KMS-11 (cell line): ENCODE results near the gene MROH2A.

ENCODE experiments used
- H2AFZ ChIP-seq: fragments of 200-600 bp; sonication (generic); 2 replicates; pipeline ENCODE4 v1.6.1; 2016; ENCODE audit warnings: antibody characterized with exemption, mixed run types, low read depth
- H3K27ac ChIP-seq: fragments of 200-600 bp; sonication (generic); 2 replicates; pipeline ENCODE4 v1.6.1; 2016; ENCODE audit warnings: mild to moderate bottlenecking, mixed run types
- H3K27me3 ChIP-seq: fragments of 200-600 bp; sonication (generic); 2 replicates; pipeline ENCODE4 v1.6.1; 2017; ENCODE audit warnings: mild to moderate bottlenecking, low read depth, mixed run types, moderate library complexity; ENCODE audit not compliant: insufficient read depth
- H3K36me3 ChIP-seq: fragments of 200-600 bp; sonication (generic); 2 replicates; pipeline ENCODE4 v1.6.1; 2017; ENCODE audit warnings: mild to moderate bottlenecking, mixed run types; ENCODE audit not compliant: insufficient read depth
- H3K4me1 ChIP-seq: fragments of 200-600 bp; sonication (generic); 2 replicates; pipeline ENCODE4 v1.6.1; 2016; ENCODE audit warnings: mild to moderate bottlenecking, low read depth, mixed run types; ENCODE audit not compliant: poor library complexity, severe bottlenecking
- H3K4me2 ChIP-seq: fragments of 200-600 bp; sonication (generic); 2 replicates; pipeline ENCODE4 v1.7.0; 2016; ENCODE audit warnings: mild to moderate bottlenecking, mixed run types
- H3K4me3 ChIP-seq: fragments of 200-600 bp; sonication (generic); IDR thresholded peaks from 2 replicates; pipeline ENCODE4 v1.6.1; 2017; ENCODE audit warnings: low read depth, low read length, mixed read lengths; ENCODE audit not compliant: insufficient read depth
- H3K79me2 ChIP-seq: fragments of 200-600 bp; sonication (generic); 2 replicates; pipeline ENCODE4 v1.6.1; 2016; ENCODE audit warnings: low read depth, mixed run types; ENCODE audit not compliant: insufficient read depth
- H3K9ac ChIP-seq: fragments of 200-600 bp; sonication (generic); 2 replicates; pipeline ENCODE4 v1.6.1; 2016; ENCODE audit warnings: mild to moderate bottlenecking, mixed run types
- H4K20me1 ChIP-seq: fragments of 200-600 bp; sonication (generic); 2 replicates; pipeline ENCODE4 v1.6.1; 2016; ENCODE audit warnings: mild to moderate bottlenecking, mixed run types; ENCODE audit not compliant: insufficient read depth
- CTCF ChIP-seq: fragments of 200-600 bp; sonication (generic); conservative IDR thresholded peaks from 2 replicates; pipeline ENCODE4 v1.6.1; 2017; ENCODE audit warnings: low read depth, mild to moderate bottlenecking, antibody characterized with exemption, low read length, moderate library complexity, mixed read lengths

Gene MROH2A

GRCh38 chr2:233780771-233781170, 2.6 kb downstream of the MROH2A start:
- Histone ChIP-seq H3K4me2 (no peak overlapping the region), H3K9ac (no peak overlapping the region), H4K20me1 (no peaks in the 10 kb centered on the region), H2AFZ (no peak overlapping the region), H3K4me1 (no peaks in the 10 kb centered on the region), H3K79me2 (no peaks in the 10 kb centered on the region), H3K4me3 (no peak overlapping the region), H3K27ac (no peak overlapping the region), H3K27me3 (no peaks in the 10 kb centered on the region), H3K36me3 (no peaks in the 10 kb centered on the region)
- no peak for TF ChIP-seq CTCF

GRCh38 chr2:233789554-233789953, 11.4 kb downstream of the MROH2A start:
- no peak overlapping the region for H2AFZ ChIP-seq
- no peaks in the 10 kb centered on the region for H3K36me3 ChIP-seq
- no peaks in the 10 kb centered on the region for H3K4me1 ChIP-seq
- H3K27ac ChIP-seq = no peak overlapping the region
- no peaks in the 10 kb centered on the region for H4K20me1 ChIP-seq
- no peak overlapping the region for H3K4me3 ChIP-seq
- no peaks in the 10 kb centered on the region for H3K27me3 ChIP-seq
- TF ChIP-seq CTCF = no peak
- H3K79me2 ChIP-seq = no peaks in the 10 kb centered on the region
- H3K9ac ChIP-seq = no peak overlapping the region
- no peak overlapping the region for H3K4me2 ChIP-seq

- no peaks in the 10 kb centered on the region for H4K20me1 ChIP-seq
- no peak overlapping the region for H3K4me2 ChIP-seq
- TF ChIP-seq CTCF = no peak
- H3K4me1 ChIP-seq = no peaks in the 10 kb centered on the region
- H3K79me2 ChIP-seq = no peaks in the 10 kb centered on the region
- H3K4me3 ChIP-seq = no peak overlapping the region
- H2AFZ ChIP-seq = no peak overlapping the region
- H3K27ac ChIP-seq = no peak overlapping the region
- H3K27me3 ChIP-seq = no peaks in the 10 kb centered on the region
- no peaks in the 10 kb centered on the region for H3K36me3 ChIP-seq
- H3K9ac ChIP-seq = no peak overlapping the region
Measured at GRCh38 chr2:233791151-233791882, 13.2 kb downstream of the MROH2A start.

- TF ChIP-seq CTCF = no peak
- no peak overlapping the region for H3K4me2 ChIP-seq
- H3K9ac ChIP-seq = no peak overlapping the region
- H3K27ac ChIP-seq = no peak overlapping the region
- H4K20me1 ChIP-seq = no peaks in the 10 kb centered on the region
- no peaks in the 10 kb centered on the region for H3K4me1 ChIP-seq
- H3K79me2 ChIP-seq = no peaks in the 10 kb centered on the region
- H3K36me3 ChIP-seq = no peaks in the 10 kb centered on the region
- H3K4me3 ChIP-seq = no peak overlapping the region
- H3K27me3 ChIP-seq = no peaks in the 10 kb centered on the region
- no peak overlapping the region for H2AFZ ChIP-seq
Measured at GRCh38 chr2:233791883-233792329, 13.8 kb downstream of the MROH2A start.
